KG1 (cell line): ENCODE results near the gene PLA2G2C.

Experiments
- DNase-seq: peaks from one replicate; lab custom pipeline; 2025; lab: John Stamatoyannopoulos, UW

Gene PLA2G2C

GRCh38 chr1:20183616-20184271 lies 2.6 kb downstream of the PLA2G2C start:
- no peak for DNase-seq

DNA sequence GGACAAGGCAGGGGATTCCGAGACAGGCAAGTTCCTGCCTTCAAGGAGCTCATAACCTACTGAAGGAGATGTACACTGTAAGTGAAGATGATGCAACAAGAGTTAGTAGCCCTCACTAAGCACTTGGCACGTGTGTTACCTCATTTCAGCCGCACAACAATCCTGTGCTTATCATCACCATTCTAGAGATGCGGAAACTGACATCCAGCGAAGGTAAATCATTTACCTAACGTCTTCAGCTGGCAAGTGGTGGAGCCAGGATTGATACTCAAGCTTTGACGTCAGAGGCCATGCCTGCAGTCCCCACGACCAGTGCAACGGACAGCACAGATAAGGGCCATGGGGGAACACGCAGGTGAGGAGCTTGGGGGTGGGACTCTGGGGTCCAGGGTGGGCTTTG lies 3.3 kb downstream of the PLA2G2C start:
- no peak for DNase-seq

GRCh38 chr1:20182415-20182814 lies 3.9 kb downstream of the PLA2G2C start:
- DNase-seq: no peak

- no peak for DNase-seq
These were observed 5.5 kb downstream of the PLA2G2C start for GRCh38 chr1:20180844-20181207.

- no peak for DNase-seq
These were observed 6.0 kb downstream of the PLA2G2C start for GRCh38 chr1:20180129-20180843.

- no peak for DNase-seq
These were observed 6.8 kb downstream of the PLA2G2C start for GRCh38 chr1:20179371-20180128.

GRCh38 chr1:20178634-20179370 lies 7.5 kb downstream of the PLA2G2C start:
- no peak for DNase-seq

DNA sequence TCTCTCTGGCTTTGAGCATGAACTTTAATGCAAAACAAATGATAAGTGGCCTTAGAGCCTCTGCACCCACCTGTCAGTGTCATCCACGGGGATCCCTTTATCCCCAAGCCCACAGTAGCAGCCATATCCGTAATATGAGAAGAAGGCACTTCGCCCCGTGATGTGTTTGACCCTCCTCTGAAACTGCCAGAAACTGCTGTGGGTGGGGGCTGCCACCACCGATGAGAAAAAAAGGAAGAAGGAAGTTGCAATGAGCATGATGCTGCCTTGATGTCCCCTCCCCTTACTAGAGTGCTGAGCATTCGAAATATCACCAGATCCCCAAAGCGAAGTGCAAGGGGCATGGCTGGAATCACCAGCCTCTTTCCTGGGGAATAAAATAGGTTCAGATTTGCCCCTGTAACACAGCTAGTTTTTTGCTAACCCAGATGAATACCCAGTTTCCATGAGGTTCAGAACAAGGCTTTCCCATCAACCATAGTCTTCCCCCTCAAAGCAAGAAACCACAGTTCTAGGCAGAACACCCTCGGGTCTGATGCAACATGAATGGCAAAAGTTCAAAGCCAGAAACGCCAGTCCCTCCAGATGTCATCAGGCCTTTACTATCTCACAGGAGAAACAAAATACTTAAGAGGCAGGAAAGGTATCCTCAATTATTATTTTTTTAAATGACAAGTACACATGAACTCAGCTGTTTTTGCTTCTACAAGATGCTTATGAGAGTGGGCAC lies 11.2 kb downstream of the PLA2G2C start:
- no peak for DNase-seq

- DNase-seq: no peak
These were observed 14.2 kb downstream of the PLA2G2C start for GRCh38 chr1:20172033-20172590.

- no peak for DNase-seq
These were observed 16.4 kb downstream of the PLA2G2C start for GRCh38 chr1:20169932-20170331.

- DNase-seq: no peak
These were observed 17.5 kb downstream of the PLA2G2C start for GRCh38 chr1:20168564-20169491.

- DNase-seq: no peak
These were observed 19.2 kb downstream of the PLA2G2C start for GRCh38 chr1:20167126-20167525.

DNA sequence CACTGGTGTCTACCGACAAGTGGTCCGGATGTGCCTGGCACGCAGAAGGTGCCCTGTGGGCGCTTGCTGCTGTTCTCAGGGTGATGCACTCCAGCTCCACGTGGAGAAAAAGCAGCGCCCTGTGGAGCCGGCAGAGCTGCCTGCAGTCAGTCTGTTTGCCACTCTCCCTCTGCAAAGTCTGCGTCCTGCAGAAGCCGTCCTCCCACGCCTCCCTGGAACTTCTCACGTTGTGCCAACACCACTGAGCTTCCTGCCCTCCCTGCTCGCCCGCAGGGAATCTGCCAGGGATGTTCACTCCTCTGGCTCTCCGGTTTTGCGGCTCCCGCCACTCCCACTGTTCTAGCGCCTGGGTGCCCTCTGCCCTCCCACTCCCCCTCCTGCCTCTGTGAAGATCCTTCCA lies 20.3 kb downstream of the PLA2G2C start:
- DNase-seq: no peak

- DNase-seq: no peak
These were observed 20.8 kb downstream of the PLA2G2C start for GRCh38 chr1:20165522-20165951.

DNA sequence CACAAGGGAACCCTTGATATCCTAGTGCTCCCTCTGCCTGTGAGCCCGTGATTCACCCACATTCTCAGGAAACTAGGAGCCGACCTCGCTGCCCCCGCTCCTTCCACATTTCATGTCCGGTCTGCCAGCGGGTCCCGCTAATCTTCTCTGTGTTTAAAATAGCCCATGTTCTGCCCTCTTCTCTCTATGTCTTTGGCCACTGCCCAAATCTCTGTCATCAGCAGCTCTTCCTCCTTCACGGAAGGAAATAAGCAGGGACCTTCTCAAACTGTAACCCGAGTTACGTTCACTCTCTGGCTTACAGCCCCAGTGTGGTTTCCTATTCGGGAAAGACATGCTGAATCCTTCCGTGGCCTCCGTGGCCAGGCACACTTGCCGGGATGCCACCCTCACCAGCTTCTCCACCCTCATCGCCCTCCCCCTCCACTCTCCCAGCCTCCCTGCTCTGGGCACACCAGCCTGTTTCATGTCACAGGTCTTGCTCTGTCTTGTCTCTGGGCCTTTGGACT lies 21.6 kb downstream of the PLA2G2C start:
- peak; percentile 42 for DNase-seq

- no peak for DNase-seq
These were observed 26.3 kb downstream of the PLA2G2C start for GRCh38 chr1:20160034-20160433.

DNA sequence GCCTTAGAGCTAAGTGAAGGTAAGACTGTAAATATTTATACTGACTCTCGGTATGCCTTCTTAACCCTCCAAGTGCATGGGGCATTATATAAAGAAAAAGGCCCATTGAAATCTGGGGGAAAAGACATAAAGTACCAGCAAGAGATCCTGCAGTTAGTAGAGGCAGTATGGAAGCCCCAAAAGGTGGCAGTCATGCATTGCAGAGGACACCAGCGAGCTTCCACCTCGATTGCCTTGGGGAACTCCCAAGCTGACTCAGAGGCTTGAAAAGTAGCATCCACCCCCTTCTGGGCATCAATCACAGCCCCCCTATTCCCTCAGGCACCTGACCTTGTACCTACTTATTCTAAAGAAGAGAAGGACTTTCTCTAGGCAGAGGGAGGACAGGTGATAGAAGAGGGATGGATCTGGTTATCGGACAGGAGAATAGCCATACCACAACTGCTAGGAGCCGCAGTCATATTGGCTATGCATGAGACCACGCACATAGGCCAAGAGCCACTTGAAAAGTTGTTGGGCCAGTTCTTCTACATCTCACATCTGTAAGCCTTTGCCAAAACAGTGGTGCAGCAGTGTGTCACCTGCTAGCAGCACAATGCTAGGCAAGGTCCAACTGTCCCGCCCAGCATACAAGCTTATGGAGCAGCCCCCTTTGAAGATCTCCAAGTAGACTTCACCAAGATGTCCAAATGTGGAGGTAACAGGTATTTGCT lies 27.8 kb downstream of the PLA2G2C start:
- DNase-seq: no peak

DNA sequence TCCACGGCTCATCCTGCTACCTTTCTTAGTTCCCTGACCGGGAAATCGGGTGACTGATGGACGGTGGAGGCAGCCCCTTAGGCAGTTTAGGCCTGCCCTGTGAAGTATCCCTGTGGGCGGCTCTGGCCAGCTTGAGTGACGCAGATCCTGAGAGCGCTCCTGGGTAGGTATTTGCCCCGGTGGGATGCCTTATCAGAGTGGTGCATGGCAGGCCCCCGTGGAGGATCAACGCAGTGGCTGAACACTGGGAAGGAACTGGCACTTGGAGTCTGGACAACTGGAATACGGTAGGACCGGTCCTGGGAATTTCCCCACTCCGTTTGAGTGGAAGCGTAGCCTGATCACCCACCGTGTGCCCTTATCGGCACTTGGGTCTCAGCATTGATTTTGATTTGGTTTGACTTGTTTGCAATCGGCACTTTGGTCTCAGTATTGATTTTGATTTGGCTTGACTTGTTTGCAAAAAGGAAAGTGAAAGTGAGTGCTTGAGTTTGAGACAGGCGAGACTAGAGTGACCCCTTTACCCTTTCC lies 32.0 kb downstream of the PLA2G2C start:
- no peak for DNase-seq

GRCh38 chr1:20153000-20153418 lies 33.3 kb downstream of the PLA2G2C start:
- peak; percentile 26 for DNase-seq
